Measurements from ENCODE around the gene STK38. TPM values are rescaled to one million over a fixed set of nuclear protein-coding genes. Genes with fewer than 3 reads are reported as not detected.

STK38 gene
- total RNA-seq, 2 donors from 2014 or later = 55.9 to 83.4 TPM

DNA sequence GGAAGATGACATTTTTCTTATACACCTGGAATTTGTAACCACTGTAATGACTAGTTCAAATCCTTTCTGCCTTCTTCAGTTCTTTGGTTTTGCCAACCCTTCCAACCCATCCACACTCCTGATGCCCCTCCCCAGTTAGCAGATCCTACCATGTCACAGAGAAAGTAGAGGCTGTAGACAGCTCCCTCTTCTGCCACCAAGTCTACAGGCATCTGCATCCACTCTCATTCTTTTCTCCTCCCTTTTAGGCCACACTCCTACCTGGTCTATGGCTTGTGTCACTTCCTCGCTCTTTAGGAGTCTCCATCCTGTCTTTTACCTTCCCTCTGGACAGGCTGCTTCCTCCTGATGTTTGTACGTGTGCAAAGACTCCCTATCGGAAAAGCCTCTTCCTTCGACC, 13.5 kb upstream of the STK38 start:
- no peak for DNase-seq
- intact Hi-C loops (cut with DNase I) = no loop called here
- Histone ChIP-seq H3K9me3 (no peaks in the 10 kb centered on the region), H3K36me3 (no peaks in the 10 kb centered on the region), H3K9ac (ENCODE audit: low read depth in 2 of 2, low read length in 2 of 2) (no peak overlapping the region), H3K27me3 (no peaks in the 10 kb centered on the region), H3K4me1 (no peaks in the 10 kb centered on the region), H3K27ac (no peak overlapping the region), H3K4me3 (no peak overlapping the region)
- TF ChIP-seq, protein P1, sequence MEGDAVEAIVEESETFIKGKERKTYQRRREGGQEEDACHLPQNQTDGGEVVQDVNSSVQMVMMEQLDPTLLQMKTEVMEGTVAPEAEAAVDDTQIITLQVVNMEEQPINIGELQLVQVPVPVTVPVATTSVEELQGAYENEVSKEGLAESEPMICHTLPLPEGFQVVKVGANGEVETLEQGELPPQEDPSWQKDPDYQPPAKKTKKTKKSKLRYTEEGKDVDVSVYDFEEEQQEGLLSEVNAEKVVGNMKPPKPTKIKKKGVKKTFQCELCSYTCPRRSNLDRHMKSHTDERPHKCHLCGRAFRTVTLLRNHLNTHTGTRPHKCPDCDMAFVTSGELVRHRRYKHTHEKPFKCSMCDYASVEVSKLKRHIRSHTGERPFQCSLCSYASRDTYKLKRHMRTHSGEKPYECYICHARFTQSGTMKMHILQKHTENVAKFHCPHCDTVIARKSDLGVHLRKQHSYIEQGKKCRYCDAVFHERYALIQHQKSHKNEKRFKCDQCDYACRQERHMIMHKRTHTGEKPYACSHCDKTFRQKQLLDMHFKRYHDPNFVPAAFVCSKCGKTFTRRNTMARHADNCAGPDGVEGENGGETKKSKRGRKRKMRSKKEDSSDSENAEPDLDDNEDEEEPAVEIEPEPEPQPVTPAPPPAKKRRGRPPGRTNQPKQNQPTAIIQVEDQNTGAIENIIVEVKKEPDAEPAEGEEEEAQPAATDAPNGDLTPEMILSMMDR (IDR thresholded peaks at IDR 0.05) = no peak

DNA sequence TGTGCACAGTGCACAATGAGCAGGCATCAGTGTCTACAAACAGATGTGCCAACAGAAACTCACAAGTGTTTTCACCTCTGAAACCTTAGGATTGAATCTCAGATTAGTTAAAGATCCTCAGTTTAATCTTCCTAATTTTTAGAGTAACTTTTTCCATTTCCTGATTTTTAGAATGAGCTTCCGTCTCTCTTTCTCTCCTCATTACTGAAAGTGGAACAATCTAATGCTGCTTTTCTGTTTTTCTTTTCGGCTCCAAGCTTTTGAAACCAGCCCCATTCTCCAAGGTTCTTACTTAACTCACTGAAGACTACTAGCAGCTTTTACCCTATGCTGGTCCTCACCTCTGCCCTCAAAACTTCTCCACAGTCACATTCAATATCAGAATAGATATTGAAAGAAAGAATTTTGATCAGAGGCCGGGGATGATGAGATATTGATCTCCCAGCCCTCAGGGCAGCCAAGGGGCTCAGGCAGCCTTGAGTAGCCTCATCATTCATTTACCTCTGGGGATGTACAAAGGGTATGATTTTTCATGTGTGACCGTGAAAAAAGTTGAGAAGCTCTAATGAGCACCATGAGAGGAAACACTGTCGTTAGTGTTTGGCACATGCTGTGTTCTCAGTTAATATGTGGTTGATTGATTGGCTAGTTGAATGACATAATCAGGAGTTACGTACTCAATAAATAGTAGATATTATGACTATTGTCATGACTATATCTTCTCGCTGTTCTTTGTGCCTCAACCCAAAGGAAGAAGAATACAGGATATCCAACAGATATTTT, 11.9 kb upstream of the STK38 start:
- Histone ChIP-seq H3K4me3 (no peak overlapping the region), H3K27me3 (no peaks in the 10 kb centered on the region), H3K4me1 (no peaks in the 10 kb centered on the region), H3K9me3 (no peaks in the 10 kb centered on the region), H3K9ac (ENCODE audit: low read depth in 2 of 2, low read length in 2 of 2) (no peak overlapping the region), H3K27ac (no peak overlapping the region), H3K36me3 (no peaks in the 10 kb centered on the region)
- TF ChIP-seq, protein P1 (IDR thresholded peaks at IDR 0.05) = no peak
- intact Hi-C loops (cut with DNase I) = no loop called here
- DNase-seq = no peak

DNA sequence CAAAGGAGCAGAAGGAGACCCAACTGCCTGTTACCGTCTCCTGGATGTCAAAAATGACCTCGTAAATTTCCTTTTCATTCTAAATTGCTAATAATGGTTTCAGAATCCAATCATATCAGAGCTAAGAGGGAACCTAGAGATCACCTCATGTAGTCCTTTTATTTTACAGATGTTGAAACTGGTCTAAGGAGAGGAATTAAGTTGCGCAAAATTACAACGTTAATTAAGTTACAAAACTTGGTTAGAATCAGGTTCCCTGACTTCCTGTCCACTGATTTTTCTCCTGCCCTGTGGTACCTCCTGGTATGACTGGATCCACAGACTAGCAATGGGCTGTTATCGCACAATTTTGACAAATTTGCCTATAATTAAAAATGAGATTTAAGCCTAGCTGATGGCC, 9.0 kb upstream of the STK38 start:
- no peaks in the 10 kb centered on the region for H3K4me1 ChIP-seq
- TF ChIP-seq, protein P1 (IDR thresholded peaks at IDR 0.05) = no peak
- no peaks in the 10 kb centered on the region for H3K27me3 ChIP-seq
- no peaks in the 10 kb centered on the region for H3K9me3 ChIP-seq
- DNase-seq = no peak
- no peaks in the 10 kb centered on the region for H3K36me3 ChIP-seq
- intact Hi-C loops (cut with DNase I) = no loop called here
- H3K9ac ChIP-seq (ENCODE audit: low read depth in 2 of 2, low read length in 2 of 2) = no peak overlapping the region
- H3K27ac ChIP-seq = no peak overlapping the region
- no peak overlapping the region for H3K4me3 ChIP-seq

DNA sequence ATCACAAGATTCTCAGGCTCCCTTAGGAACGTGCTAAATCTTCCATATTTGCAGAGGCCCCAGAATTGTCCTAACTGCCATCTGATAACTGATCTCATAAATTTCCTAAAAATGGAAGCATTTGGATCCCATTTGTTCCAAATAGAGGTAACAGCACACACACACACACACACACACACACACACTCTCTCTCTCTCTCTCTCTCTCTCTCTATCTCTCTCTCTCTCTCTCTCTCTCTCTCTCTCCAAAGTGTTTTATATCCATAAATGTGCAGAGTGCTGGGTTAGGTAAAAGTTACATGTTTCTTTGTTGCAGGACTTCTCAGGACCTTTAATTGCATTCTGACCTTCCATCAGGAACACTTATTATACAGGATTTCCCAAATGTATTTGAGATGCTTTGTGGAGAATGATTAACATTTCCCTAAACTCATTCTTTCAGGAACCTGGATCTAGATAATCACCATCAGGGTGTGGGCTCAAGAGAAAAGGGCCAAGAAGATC, 8.5 kb upstream of the STK38 start:
- Histone ChIP-seq H3K4me3 (no peak overlapping the region), H3K36me3 (no peaks in the 10 kb centered on the region), H3K9me3 (no peaks in the 10 kb centered on the region), H3K9ac (ENCODE audit: low read depth in 2 of 2, low read length in 2 of 2) (no peak overlapping the region), H3K27ac (no peak overlapping the region), H3K27me3 (no peaks in the 10 kb centered on the region), H3K4me1 (no peaks in the 10 kb centered on the region)
- TF ChIP-seq, protein P1 (IDR thresholded peaks at IDR 0.05) = no peak
- intact Hi-C loops (cut with DNase I) = no loop called here
- no peak for DNase-seq

GRCh38 chr6:36550473-36551000, 3.3 kb upstream of the STK38 start:
- no peak for DNase-seq
- Histone ChIP-seq H3K9me3 (no peaks in the 10 kb centered on the region), H3K9ac (ENCODE audit: low read depth in 2 of 2, low read length in 2 of 2) (no peak overlapping the region), H3K4me1 (no peaks in the 10 kb centered on the region), H3K36me3 (no peaks in the 10 kb centered on the region), H3K4me3 (no peak overlapping the region), H3K27me3 (no peaks in the 10 kb centered on the region), H3K27ac (no peak overlapping the region)
- intact Hi-C loops (cut with DNase I) = no loop called here
- TF ChIP-seq, protein P1 (IDR thresholded peaks at IDR 0.05) = no peak

Measured in colonic mucosa (tissue), 4 donors.